Smooth muscle cell of the brain vasculature (primary cell): ENCODE results near the gene LY9.
"Not testable (repeated sequence)": the region's sequence is repeated elsewhere in the genome, so short reads cannot be mapped to it uniquely, and the experiment has no call there.

Source experiments
- DNase-seq: peaks from one replicate; pipeline ENCODE4 v3.0.0-alpha.2; 2012; ENCODE audit warnings: low read depth, low spot score

Gene LY9

DNA sequence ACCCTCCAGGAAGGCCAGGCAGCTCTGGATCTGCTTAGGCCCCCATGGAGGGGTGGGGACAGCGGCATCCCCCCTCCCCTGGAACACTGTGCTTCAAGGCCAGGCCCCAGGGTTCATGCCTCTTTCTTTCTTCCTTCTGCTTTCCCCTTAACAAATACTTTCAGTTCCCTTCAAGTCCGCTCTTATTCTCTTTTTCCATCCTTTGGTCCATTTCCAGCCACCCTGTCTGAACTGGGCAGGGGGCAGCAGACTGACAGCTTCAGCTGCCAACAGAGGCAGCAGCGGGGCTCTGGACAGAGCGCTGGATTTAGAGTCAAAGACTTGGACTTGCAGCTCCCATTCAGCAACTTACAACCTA is 67.8 kb downstream of the LY9 start:
- no peak for DNase-seq

GRCh38 chr1:160864173-160864572 is 68.2 kb downstream of the LY9 start:
- DNase-seq = no peak

DNA sequence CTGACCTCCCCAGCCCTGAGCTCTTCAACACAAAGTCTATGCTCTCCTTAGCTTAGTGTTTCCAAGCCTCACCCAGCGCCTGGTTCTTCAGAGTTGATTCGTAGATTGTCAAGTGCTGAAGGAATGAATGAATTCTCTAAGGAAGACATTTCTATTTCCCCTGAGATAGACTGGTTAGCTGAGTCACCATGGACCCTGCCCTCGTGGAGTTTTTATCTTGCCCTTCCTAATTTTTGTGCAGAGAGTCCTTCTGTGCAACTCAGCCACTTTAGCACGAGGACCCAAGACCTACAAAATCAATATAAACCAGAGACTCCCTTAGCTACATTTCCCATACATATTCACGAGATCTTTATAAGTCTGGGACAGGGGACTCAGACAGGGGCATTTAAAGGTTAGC is 69.4 kb downstream of the LY9 start:
- no peak for DNase-seq

- DNase-seq = no peak
Measured at GRCh38 chr1:160866001-160866694, 70.2 kb downstream of the LY9 start.

- no peak for DNase-seq
Measured at GRCh38 chr1:160866695-160867260, 70.8 kb downstream of the LY9 start.

DNA sequence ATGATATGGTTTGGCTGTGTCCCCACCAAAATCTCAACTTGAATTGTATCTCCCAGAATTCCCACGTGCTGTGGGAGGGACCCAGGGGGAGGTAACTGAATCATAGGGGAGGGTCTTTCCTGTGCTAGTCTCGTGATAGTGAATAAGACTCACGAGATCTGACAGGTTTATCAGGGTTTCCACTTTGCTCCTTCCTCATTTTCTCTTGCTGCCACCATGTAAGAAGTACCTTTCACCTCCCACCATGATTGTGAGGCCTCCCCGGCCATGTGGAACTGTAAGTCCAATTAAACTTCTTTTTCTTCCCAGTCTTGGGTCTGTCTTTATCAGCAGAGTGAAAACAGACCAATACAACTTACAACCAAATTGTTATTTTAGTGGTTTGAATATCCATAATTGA is 71.7 kb downstream of the LY9 start:
- DNase-seq = not testable (repeated sequence)

GRCh38 chr1:160868141-160868540 is 72.2 kb downstream of the LY9 start:
- no peak for DNase-seq

DNA sequence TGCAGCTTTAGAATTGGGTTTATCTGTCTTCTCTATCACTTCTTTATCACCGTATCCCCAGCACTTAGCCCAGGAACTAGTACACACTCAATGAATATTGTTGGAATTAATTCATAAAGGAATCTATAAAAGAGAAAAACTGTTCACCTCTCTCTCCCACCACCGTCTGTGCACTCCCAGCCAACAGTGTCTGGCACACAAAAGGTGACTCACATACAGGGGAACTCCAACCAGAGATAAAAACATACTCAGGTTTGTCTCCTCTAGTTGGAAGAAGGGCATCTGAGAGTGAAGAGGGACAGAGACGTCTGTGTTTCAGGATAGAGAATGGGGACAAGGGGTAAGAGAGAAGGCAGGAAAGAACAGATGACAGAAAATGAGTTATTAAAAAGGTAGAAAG is 79.0 kb downstream of the LY9 start:
- no peak for DNase-seq

DNA sequence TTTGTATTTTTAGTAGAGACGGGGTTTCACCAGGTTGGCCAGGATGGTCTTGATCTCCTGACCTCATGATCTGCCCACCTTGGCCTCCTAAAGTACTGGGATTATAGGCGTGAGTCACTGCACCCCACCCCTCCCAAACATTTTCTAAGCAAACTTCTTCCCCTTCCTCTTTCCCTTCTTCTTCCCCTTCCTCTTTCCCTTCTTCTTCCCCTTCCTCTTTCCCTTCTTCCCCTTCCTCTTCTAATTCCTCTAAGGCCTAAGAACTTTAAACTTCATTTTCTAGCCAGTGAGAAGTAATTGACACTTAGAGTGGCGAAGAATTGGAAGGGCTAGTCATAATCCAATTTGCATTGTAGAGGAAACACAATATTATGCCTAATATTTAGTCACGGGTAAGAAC is 79.6 kb downstream of the LY9 start:
- not testable (repeated sequence) for DNase-seq

- DNase-seq = no peak
Measured at GRCh38 chr1:160876311-160876710, 80.3 kb downstream of the LY9 start.

DNA sequence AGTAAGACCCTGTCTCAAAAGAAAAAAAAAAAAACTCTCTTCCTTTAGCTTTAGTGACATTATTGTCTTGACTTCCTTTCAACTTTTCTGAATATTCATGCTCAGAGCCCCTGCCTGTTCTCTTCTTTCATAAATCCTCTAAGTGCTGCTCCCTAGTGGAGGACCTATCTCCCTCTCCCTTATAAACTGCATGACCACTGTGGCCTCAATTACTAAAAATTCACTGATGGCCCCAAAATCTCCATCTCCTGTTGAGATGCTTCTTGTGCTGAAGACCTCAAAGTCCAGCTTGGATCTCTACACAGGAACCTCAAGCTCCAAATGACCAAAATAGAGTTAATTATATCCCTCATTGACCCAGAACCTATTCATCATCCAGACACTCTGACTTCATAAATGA is 81.2 kb downstream of the LY9 start:
- DNase-seq = no peak
